DND-41 (cell line): Measurements from ENCODE around the gene QPCT.

ENCODE experiments used
- ATAC-seq: fragments of 200-7000 bp; cut with Tn5 transposase; 3 replicates; pipeline ENCODE4 v1.9.1; 2021; ENCODE audit warnings: low read depth; ENCODE audit not compliant: insufficient read depth
- DNase-seq: peaks from one replicate; pipeline ENCODE4 v3.0.0-alpha.2; 2020
- H2AFZ ChIP-seq: 2 replicates; pipeline ENCODE4 v1.6.0; 2012; ENCODE audit warnings: low read depth, low read length
- H3K27ac ChIP-seq: 2 replicates; pipeline ENCODE4 v1.5.1; 2012; ENCODE audit warnings: low read length, inconsistent platforms
- H3K27me3 ChIP-seq: fragments of 200-600 bp; sonication (generic); 2 replicates; pipeline ENCODE4 v1.6.0; 2012; ENCODE audit warnings: low read length, mild to moderate bottlenecking, inconsistent platforms; ENCODE audit not compliant: insufficient read depth, poor library complexity
- H3K36me3 ChIP-seq: 2 replicates; pipeline ENCODE4 v1.5.1; 2012; ENCODE audit warnings: low read length, inconsistent platforms; ENCODE audit not compliant: insufficient read depth
- H3K4me1 ChIP-seq: 2 replicates; pipeline ENCODE4 v1.5.1; 2012; ENCODE audit warnings: mild to moderate bottlenecking, low read length; ENCODE audit not compliant: insufficient read depth
- H3K4me2 ChIP-seq: 2 replicates; pipeline ENCODE4 v1.6.0; 2012; ENCODE audit warnings: mild to moderate bottlenecking, moderate library complexity, low read length, inconsistent platforms; ENCODE audit not compliant: insufficient read depth
- H3K4me3 ChIP-seq, 2 experiments: fragments of 200-600 bp in 1 of 2; shearing (Covaris generic) in 1 of 2; 2 replicates each; pipeline ENCODE4 v1.5.1; 2012 to 2016; ENCODE audit warnings: inconsistent platforms in 2 of 2, low read length in 2 of 2, mild to moderate bottlenecking in 2 of 2, low read depth in 1 of 2, moderate library complexity in 1 of 2
- H3K79me2 ChIP-seq: 2 replicates; pipeline ENCODE4 v1.6.0; 2012; ENCODE audit warnings: low read length, inconsistent platforms; ENCODE audit not compliant: insufficient read depth
- H3K9ac ChIP-seq: 2 replicates; pipeline ENCODE4 v1.6.0; 2012; ENCODE audit warnings: low read depth, mild to moderate bottlenecking, inconsistent platforms, low read length, moderate library complexity
- H3K9me3 ChIP-seq: 2 replicates; pipeline ENCODE4 v1.5.1; 2012; ENCODE audit warnings: low read length, moderate library complexity, mild to moderate bottlenecking, inconsistent platforms; ENCODE audit not compliant: insufficient read depth, severe bottlenecking
- H4K20me1 ChIP-seq: 2 replicates; pipeline ENCODE4 v1.6.0; 2012; ENCODE audit warnings: low read length; ENCODE audit not compliant: insufficient read depth
- EZH2 ChIP-seq: IDR thresholded peaks from 3 replicates; pipeline ENCODE4 v1.6.1; 2012; ENCODE audit warnings: borderline replicate concordance, low read depth, mild to moderate bottlenecking, moderate library complexity, low read length, inconsistent platforms; ENCODE audit not compliant: severe bottlenecking
- TF ChIP-seq, protein P1 (sequence below): IDR thresholded peaks from 2 replicates; pipeline ENCODE4 v1.5.1; 2012; ENCODE audit warnings: borderline replicate concordance, low read length, moderate library complexity, mild to moderate bottlenecking; ENCODE audit not compliant: poor library complexity, severe bottlenecking; ENCODE audit errors: extremely low read depth

QPCT gene

DNA sequence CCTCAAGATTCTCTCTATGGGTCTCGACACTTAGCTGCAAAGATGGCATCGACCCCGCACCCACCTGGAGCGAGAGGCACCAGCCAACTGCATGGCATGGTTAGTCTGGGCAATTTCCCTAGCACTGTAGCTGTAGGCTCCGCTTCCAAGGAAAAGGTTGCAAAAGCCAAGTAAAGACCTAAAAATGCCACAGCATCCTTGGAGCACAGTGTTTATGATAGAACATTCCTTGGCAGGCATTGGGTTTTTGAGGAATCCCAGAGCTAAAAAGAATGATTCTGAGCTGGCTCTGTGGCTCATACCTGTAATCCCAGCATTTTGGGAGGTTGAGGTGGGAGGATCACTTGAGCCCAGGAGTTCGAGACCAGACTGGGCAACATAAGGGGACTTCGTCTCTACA, 22.9 kb downstream of the QPCT start:
- Histone ChIP-seq H3K9me3 (no peaks in the 10 kb centered on the region), H3K4me1 (no peaks in the 10 kb centered on the region), H3K4me2 (no peak overlapping the region), H2AFZ (no peak overlapping the region), H3K27ac (no peak overlapping the region), H4K20me1 (no peaks in the 10 kb centered on the region), H3K4me3 (no peak overlapping the region), H3K79me2 (no peaks in the 10 kb centered on the region), H3K36me3 (no peaks in the 10 kb centered on the region), H3K9ac (no peak overlapping the region), H3K27me3 (peaks cover 11% of the 10 kb centered on the region)
- ATAC-seq: no peak
- TF ChIP-seq EZH2: no peak
- TF ChIP-seq, protein P1, sequence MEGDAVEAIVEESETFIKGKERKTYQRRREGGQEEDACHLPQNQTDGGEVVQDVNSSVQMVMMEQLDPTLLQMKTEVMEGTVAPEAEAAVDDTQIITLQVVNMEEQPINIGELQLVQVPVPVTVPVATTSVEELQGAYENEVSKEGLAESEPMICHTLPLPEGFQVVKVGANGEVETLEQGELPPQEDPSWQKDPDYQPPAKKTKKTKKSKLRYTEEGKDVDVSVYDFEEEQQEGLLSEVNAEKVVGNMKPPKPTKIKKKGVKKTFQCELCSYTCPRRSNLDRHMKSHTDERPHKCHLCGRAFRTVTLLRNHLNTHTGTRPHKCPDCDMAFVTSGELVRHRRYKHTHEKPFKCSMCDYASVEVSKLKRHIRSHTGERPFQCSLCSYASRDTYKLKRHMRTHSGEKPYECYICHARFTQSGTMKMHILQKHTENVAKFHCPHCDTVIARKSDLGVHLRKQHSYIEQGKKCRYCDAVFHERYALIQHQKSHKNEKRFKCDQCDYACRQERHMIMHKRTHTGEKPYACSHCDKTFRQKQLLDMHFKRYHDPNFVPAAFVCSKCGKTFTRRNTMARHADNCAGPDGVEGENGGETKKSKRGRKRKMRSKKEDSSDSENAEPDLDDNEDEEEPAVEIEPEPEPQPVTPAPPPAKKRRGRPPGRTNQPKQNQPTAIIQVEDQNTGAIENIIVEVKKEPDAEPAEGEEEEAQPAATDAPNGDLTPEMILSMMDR: no peak
- DNase-seq: no peak

DNA sequence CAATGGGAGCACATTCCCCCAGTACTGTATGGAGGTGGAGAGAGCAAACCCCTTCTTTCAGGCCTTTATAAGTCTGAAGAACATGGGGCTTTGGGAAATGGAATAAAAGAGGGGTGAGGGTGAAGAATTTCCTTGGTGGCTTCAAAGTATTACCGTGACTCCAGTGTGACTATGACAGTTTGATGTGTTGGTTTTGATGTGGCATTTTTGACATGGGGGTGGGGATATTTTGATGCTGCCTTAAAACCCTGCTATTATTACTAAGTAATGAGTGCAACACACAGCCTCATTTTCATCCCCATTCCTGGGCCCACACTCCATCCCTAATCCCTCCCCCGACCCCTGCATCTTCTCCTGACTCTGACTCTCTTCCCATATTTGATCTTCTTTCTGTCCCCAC, 23.6 kb downstream of the QPCT start:
- H3K27ac ChIP-seq: no peak overlapping the region
- peaks cover 11% of the 10 kb centered on the region for H3K27me3 ChIP-seq
- DNase-seq (peak; percentile 43), ATAC-seq (peak; percentile 84)
- no peaks in the 10 kb centered on the region for H3K36me3 ChIP-seq
- no peaks in the 10 kb centered on the region for H3K9me3 ChIP-seq
- no peaks in the 10 kb centered on the region for H3K79me2 ChIP-seq
- no peak for TF ChIP-seq EZH2
- H4K20me1 ChIP-seq: no peaks in the 10 kb centered on the region
- H3K9ac ChIP-seq: no peak overlapping the region
- H3K4me3 ChIP-seq: no peak overlapping the region
- H2AFZ ChIP-seq: no peak overlapping the region
- no peak overlapping the region for H3K4me2 ChIP-seq
- no peaks in the 10 kb centered on the region for H3K4me1 ChIP-seq

DNA sequence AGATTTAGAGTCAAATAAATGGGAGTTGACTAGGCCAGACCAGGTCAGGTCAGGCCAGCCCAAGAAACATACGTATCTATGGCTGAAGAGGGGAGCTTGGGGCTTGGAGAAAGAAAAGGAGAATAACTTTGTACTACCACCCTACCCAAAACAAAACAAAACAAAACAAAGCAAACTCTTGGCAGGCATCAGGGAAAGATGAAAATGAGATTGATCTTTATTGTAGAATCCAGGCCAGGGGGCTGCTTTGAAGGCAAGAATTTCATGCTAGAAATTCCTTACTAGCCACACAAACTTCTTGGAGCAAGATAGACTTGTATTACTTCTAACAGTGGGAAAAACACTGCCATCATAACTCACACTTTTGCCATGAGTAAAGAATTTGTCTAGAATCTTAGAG, 26.2 kb downstream of the QPCT start:
- no peaks in the 10 kb centered on the region for H3K4me1 ChIP-seq
- no peak overlapping the region for H3K9ac ChIP-seq
- H3K27me3 ChIP-seq: peaks cover 21% of the 10 kb centered on the region
- H3K36me3 ChIP-seq: no peaks in the 10 kb centered on the region
- H3K4me3 ChIP-seq: no peak overlapping the region
- no peak overlapping the region for H2AFZ ChIP-seq
- H3K4me2 ChIP-seq: no peak overlapping the region
- ATAC-seq (no peak), DNase-seq (no peak)
- no peaks in the 10 kb centered on the region for H3K79me2 ChIP-seq
- no peaks in the 10 kb centered on the region for H3K9me3 ChIP-seq
- no peaks in the 10 kb centered on the region for H4K20me1 ChIP-seq
- TF ChIP-seq, protein P1: no peak
- TF ChIP-seq EZH2: no peak
- H3K27ac ChIP-seq: no peak overlapping the region

DNA sequence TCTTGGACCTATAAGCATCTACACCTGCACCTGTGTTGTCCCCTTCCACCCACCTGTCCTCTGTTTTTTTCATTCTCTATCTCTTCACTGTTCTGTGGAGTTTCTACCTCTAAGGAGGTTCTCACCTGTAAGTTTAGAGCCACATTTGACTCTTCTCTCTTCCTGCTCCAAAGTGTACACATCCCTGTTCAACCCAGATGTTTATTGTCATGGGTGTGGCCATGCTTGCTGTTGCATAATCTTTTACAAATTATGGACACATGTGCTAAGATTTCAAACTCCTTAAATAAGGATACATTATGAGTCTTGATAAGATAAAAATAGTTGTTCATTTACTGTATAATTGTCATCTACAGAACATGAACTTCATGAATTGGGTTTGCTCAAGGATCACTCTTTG, 27.6 kb downstream of the QPCT start:
- ATAC-seq (no peak), DNase-seq (no peak)
- Histone ChIP-seq H3K9ac (no peak overlapping the region), H3K27me3 (peaks cover 33% of the 10 kb centered on the region), H3K27ac (no peak overlapping the region), H3K36me3 (no peaks in the 10 kb centered on the region), H3K79me2 (no peaks in the 10 kb centered on the region), H4K20me1 (no peaks in the 10 kb centered on the region), H2AFZ (no peak overlapping the region), H3K4me3 (no peak overlapping the region), H3K9me3 (no peaks in the 10 kb centered on the region), H3K4me2 (no peak overlapping the region), H3K4me1 (peaks cover 11% of the 10 kb centered on the region)
- no peak for TF ChIP-seq EZH2
- TF ChIP-seq, protein P1: no peak
